ENCODE measurements around the gene FERMT2. TPM values are rescaled to one million over a fixed set of nuclear protein-coding genes. Genes with fewer than 3 reads are reported as not detected.

The FERMT2 gene
- total and polyA plus RNA-seq, 11 donors = 31.2 to 158 (median 104) TPM

GRCh38 chr14:52827426-52827825 lies 123.4 kb downstream of the FERMT2 start:
- DNase-seq = no peak
- H3K27me3 ChIP-seq = no peaks in the 10 kb centered on the region
- H3K4me3 ChIP-seq = no peak overlapping the region
- TF ChIP-seq POLR2A (IDR thresholded peaks at IDR 0.05) (no peak), CTCF (IDR thresholded peaks at IDR 0.05) (no peak)
- peaks cover 0 to 18% (median 0%) of the 10 kb centered on the region in 12 donors for H3K4me1 ChIP-seq
- H3K27ac ChIP-seq = no peak overlapping the region
- H3K36me3 ChIP-seq = no peaks in the 10 kb centered on the region
- intact Hi-C loops (cut with DNase I) = loop anchor here in 3 of 10 donors (5.0 to 10.0 kb wide), 2 partner anchors 477 to 480 kb away; no protein-coding TSS in a partner anchor
- ATAC-seq = no peak
- H3K9me3 ChIP-seq = no peaks in the 10 kb centered on the region

GRCh38 chr14:52825085-52825484 lies 125.8 kb downstream of the FERMT2 start:
- Histone ChIP-seq H3K4me3 (no peak overlapping the region), H3K27ac (no peak overlapping the region), H3K4me1 (peaks cover 0 to 18% (median 0%) of the 10 kb centered on the region in 12 donors), H3K36me3 (no peaks in the 10 kb centered on the region), H3K27me3 (no peaks in the 10 kb centered on the region), H3K9me3 (no peaks in the 10 kb centered on the region)
- ATAC-seq (no peak), DNase-seq (no peak)
- TF ChIP-seq POLR2A (IDR thresholded peaks at IDR 0.05) (no peak), CTCF (IDR thresholded peaks at IDR 0.05) (no peak)
- 44 to 59% (median 47%) methylated on average over 4 of the region's 4 CpGs for WGBS, 4 donors
- intact Hi-C loops (cut with DNase I) = loop anchor here in 5 of 10 donors (2.0 to 10.0 kb wide), 3 partner anchors 136 to 482 kb away; no protein-coding TSS in a partner anchor

- no peak overlapping the region for H3K27ac ChIP-seq
- DNase-seq = no peak
- H3K4me3 ChIP-seq = no peak overlapping the region
- intact Hi-C loops (cut with DNase I) = loop anchor here (1.0 to 10.0 kb wide), 8 partner anchors 136 to 483 kb away; no protein-coding TSS in a partner anchor
- ATAC-seq = no peak
- 35 to 59% (median 44%) methylated on average over 4 of the region's 4 CpGs for WGBS, 4 donors
- H3K27me3 ChIP-seq = no peaks in the 10 kb centered on the region
- H3K36me3 ChIP-seq = no peaks in the 10 kb centered on the region
- peaks cover 0 to 18% (median 0%) of the 10 kb centered on the region in 12 donors for H3K4me1 ChIP-seq
- no peaks in the 10 kb centered on the region for H3K9me3 ChIP-seq
- no peak for TF ChIP-seq CTCF (IDR thresholded peaks at IDR 0.05)
- TF ChIP-seq POLR2A (IDR thresholded peaks at IDR 0.05) = no peak
Observed at GRCh38 chr14:52824462-52824861, 126.4 kb downstream of the FERMT2 start.

- H3K4me3 ChIP-seq = no peak overlapping the region
- TF ChIP-seq POLR2A (IDR thresholded peaks at IDR 0.05) (no peak), CTCF (IDR thresholded peaks at IDR 0.05) (no peak)
- H3K27me3 ChIP-seq = no peaks in the 10 kb centered on the region
- H3K27ac ChIP-seq = no peak overlapping the region
- DNase-seq (no peak), ATAC-seq (no peak)
- 82 to 85% (median 83%) methylated on average over 7 of the region's 7 CpGs for WGBS, 4 donors
- no peaks in the 10 kb centered on the region for H3K36me3 ChIP-seq
- peaks cover 0 to 18% (median 0%) of the 10 kb centered on the region in 12 donors for H3K4me1 ChIP-seq
- no peaks in the 10 kb centered on the region for H3K9me3 ChIP-seq
- intact Hi-C loops (cut with DNase I) = loop anchor here (2.0 to 10.0 kb wide), 8 partner anchors 139 to 485 kb away; no protein-coding TSS in a partner anchor
Observed at GRCh38 chr14:52821805-52822250, 129.0 kb downstream of the FERMT2 start.
